ENCODE data around the gene CALD1. TPM values are rescaled to one million over a fixed set of nuclear protein-coding genes. Genes with fewer than 3 reads are reported as not detected.

Gene CALD1
- total RNA-seq, 1 experiment from 2014 or later, result 107 TPM

DNA sequence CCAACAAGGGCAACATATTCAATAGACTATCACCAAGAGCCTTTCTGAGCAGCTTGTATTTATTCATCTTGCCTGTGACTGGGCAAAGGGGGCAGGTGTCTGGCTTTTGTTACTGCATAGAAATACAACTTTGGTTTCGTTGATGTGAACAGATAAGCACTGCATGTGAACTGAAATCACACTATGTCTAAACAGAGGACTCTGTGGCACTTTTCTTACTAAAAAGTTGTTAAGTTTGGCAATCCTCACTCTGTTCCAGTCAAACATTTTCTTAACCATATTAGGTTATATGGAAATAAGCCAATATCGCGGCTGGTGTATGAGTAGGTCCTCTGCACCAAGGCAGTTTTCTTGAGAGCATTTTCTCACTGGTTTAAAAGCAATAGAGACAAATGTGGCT, 48.5 kb downstream of the CALD1 start:
- H3K23me2 ChIP-seq (ENCODE audit: insufficient read length, low read depth, low read length, poor library complexity, severe bottlenecking), result no peaks in the 10 kb centered on the region
- no CpG with 5 or more reads among the region's 3 CpGs for WGBS (ENCODE audit: extremely low coverage, insufficient read length, low lambda C conversion rate)
- H3K4me1 ChIP-seq (ENCODE audit: insufficient read depth, low read length), result no peaks in the 10 kb centered on the region
- H2BK15ac ChIP-seq (ENCODE audit: low read depth, low read length), result no peak overlapping the region
- no peak overlapping the region for H3K18ac ChIP-seq (ENCODE audit: insufficient read length, low read depth, low read length)
- no peak overlapping the region for H3K27ac Mint-ChIP-seq
- H3K79me1 ChIP-seq (ENCODE audit: insufficient read depth, low read depth, low read length, poor library complexity, severe bottlenecking), result no peaks in the 10 kb centered on the region
- H2BK20ac ChIP-seq (ENCODE audit: low read depth, low read length, poor library complexity, severe bottlenecking), result no peak overlapping the region
- no peaks in the 10 kb centered on the region for H3K27me3 Mint-ChIP-seq (ENCODE audit: low read depth)
- H3K9me3 Mint-ChIP-seq, result no peaks in the 10 kb centered on the region
- H3T11ph ChIP-seq (ENCODE audit: low read length), result no peak overlapping the region
- H3K4me1 Mint-ChIP-seq, result 0 out of 4 replicates have a peak, but pooled peaks cover 0 to 2% of the 10 kb centered on the region in 2 experiments
- H3K4me2 ChIP-seq (ENCODE audit: insufficient read depth, insufficient read length, low read length), result no peak overlapping the region
- H3K36me3 Mint-ChIP-seq (ENCODE audit: insufficient read depth in 1 of 3, low read depth in 3 of 3), result no peaks in the 10 kb centered on the region; a peak in 1 of 7 replicates
- H3K9ac ChIP-seq (ENCODE audit: extremely low read depth, insufficient read length, low read length), result no peak overlapping the region
- no peak overlapping the region for H3K23ac ChIP-seq (ENCODE audit: insufficient read length, low read depth, low read length)
- no peaks in the 10 kb centered on the region for H3K27me3 ChIP-seq (ENCODE audit: insufficient read depth, low read length)
- H4K8ac ChIP-seq (replicated peaks; ENCODE audit: insufficient read length, low read depth, low read length), result no peak overlapping the region
- H2BK5ac ChIP-seq (ENCODE audit: insufficient read length, low read length), result no peak overlapping the region
- no peak overlapping the region for H3K4me3 Mint-ChIP-seq
- H3K79me2 ChIP-seq (ENCODE audit: insufficient read depth, low read length), result no peaks in the 10 kb centered on the region; the same call in 1 of the 2 replicates
- no peak for DNase-seq
- TF ChIP-seq, protein P1, sequence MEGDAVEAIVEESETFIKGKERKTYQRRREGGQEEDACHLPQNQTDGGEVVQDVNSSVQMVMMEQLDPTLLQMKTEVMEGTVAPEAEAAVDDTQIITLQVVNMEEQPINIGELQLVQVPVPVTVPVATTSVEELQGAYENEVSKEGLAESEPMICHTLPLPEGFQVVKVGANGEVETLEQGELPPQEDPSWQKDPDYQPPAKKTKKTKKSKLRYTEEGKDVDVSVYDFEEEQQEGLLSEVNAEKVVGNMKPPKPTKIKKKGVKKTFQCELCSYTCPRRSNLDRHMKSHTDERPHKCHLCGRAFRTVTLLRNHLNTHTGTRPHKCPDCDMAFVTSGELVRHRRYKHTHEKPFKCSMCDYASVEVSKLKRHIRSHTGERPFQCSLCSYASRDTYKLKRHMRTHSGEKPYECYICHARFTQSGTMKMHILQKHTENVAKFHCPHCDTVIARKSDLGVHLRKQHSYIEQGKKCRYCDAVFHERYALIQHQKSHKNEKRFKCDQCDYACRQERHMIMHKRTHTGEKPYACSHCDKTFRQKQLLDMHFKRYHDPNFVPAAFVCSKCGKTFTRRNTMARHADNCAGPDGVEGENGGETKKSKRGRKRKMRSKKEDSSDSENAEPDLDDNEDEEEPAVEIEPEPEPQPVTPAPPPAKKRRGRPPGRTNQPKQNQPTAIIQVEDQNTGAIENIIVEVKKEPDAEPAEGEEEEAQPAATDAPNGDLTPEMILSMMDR (conservative IDR thresholded peaks at IDR 0.05), result no peak
- H3K4ac ChIP-seq (ENCODE audit: low read depth, low read length), result no peak overlapping the region
- no peak overlapping the region for H4K5ac ChIP-seq (ENCODE audit: insufficient read length, low read depth, low read length)
- no peak overlapping the region for H3K27ac ChIP-seq (ENCODE audit: insufficient read length, low read depth, low read length)
- H2BK120ac ChIP-seq (ENCODE audit: low read depth, low read length, poor library complexity, severe bottlenecking), result no peak overlapping the region
- H2AFZ ChIP-seq (ENCODE audit: low read length), result no peak overlapping the region
- H3K14ac ChIP-seq (ENCODE audit: insufficient read depth, low read length), result no peak overlapping the region
- no peak overlapping the region for H3K56ac ChIP-seq (ENCODE audit: insufficient read length, low read depth, low read length)
- no peak overlapping the region for H2AK5ac ChIP-seq (ENCODE audit: insufficient read length, low read length)
- no peaks in the 10 kb centered on the region for H3K9me3 ChIP-seq (ENCODE audit: control insufficient read depth, low read depth, low read length)
- H4K20me1 ChIP-seq (ENCODE audit: control insufficient read depth, insufficient read depth, insufficient read length), result no peaks in the 10 kb centered on the region
- no peak overlapping the region for H2BK12ac ChIP-seq (ENCODE audit: insufficient read length, low read depth, low read length)
- H4K91ac ChIP-seq (ENCODE audit: insufficient read length, low read depth, low read length), result no peak overlapping the region

Data from H9 (cell line).